ENCODE results near the gene NT5C1B. TPM values are rescaled to one million over a fixed set of nuclear protein-coding genes. Genes with fewer than 3 reads are reported as not detected.

Gene NT5C1B
- total and polyA plus RNA-seq, 4 donors: 0.02 to 0.63 TPM; not detected in 2

DNA sequence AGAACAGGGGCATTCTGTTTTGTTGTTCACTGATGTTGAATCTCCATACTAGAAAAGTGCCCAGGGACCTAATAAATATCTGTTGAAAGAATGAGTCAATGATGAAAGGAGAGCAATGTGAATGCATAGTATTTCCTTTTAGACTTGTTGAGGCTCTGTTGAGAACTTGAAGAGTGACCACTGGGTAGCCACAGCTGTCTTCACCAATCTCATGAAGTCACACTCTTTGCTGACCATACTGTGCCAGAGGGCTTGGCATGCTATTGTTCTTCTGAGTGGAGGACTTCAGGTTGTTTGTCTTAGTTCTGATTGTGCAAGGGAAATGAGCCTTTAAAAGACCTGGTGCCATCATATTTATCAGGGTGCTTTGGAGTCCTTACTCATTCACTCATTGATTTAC, 41.6 kb upstream of the NT5C1B start:
- no peaks in the 10 kb centered on the region for H3K4me1 ChIP-seq (ENCODE audit: control insufficient read depth in 4 of 4, insufficient read depth in 4 of 4, low read length in 3 of 4)
- no peak for DNase-seq (ENCODE audit: low spot score)
- no peak overlapping the region for H3K4me3 ChIP-seq (ENCODE audit: low read depth in 1 of 3, low read length in 3 of 3)
- no peaks in the 10 kb centered on the region for H3K27me3 ChIP-seq (ENCODE audit: control insufficient read depth in 4 of 4, insufficient read depth in 4 of 4, low read length in 3 of 4)
- no peak for TF ChIP-seq FOXA1 (IDR thresholded peaks at IDR 0.05)
- TF ChIP-seq, protein P1, sequence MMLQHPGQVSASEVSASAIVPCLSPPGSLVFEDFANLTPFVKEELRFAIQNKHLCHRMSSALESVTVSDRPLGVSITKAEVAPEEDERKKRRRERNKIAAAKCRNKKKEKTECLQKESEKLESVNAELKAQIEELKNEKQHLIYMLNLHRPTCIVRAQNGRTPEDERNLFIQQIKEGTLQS (IDR thresholded peaks at IDR 0.05): no peak
- TF ChIP-seq EGR1 (IDR thresholded peaks at IDR 0.05; ENCODE audit: low read depth in 2 of 2): no peak
- TF ChIP-seq SP1 (IDR thresholded peaks at IDR 0.05): no peak
- TF ChIP-seq JUND (IDR thresholded peaks at IDR 0.05): no peak
- no peak for TF ChIP-seq HNF4A (conservative IDR thresholded peaks at IDR 0.05)
- no peak for TF ChIP-seq HNF4G (IDR thresholded peaks at IDR 0.05)
- no peak for TF ChIP-seq YY1 (IDR thresholded peaks at IDR 0.05)
- TF ChIP-seq GABPA (IDR thresholded peaks at IDR 0.05 in 1 of 2, conservative IDR thresholded peaks at IDR 0.05 in 1 of 2): no peak
- no peak overlapping the region for H3K27ac ChIP-seq (ENCODE audit: low read depth in 1 of 2, low read length in 2 of 2)
- H3K9me3 ChIP-seq (ENCODE audit: control insufficient read depth in 4 of 4, low read length in 3 of 4): peaks cover 0 to under 1% (median 0%) of the 10 kb centered on the region in 4 donors
- H3K9ac ChIP-seq (ENCODE audit: low read depth in 1 of 2, low read length in 2 of 2): no peak overlapping the region
- no peaks in the 10 kb centered on the region for H3K36me3 ChIP-seq (ENCODE audit: control insufficient read depth in 4 of 4, insufficient read depth in 3 of 4, low read depth in 1 of 4, low read length in 3 of 4)

DNA sequence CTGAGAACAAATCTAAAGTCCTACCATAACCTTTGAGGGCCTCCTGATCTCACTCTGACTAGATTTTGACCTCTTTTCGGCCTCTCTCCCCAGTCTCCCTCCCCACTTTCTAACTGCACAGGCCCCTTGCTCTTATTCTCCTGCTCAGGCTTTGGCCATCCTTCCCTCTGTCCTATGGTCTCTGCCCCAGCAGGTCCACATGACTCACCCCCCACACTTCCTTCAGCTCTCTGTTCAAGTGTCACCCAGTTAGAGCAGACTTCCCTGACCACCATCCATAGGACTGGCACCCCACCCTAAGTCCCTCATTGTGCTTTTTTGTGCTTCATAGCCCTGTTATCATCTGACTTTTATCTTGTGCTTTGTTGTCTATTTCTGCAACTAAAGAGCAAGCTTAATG, 41.2 kb upstream of the NT5C1B start:
- H3K9ac ChIP-seq (ENCODE audit: low read depth in 1 of 2, low read length in 2 of 2): no peak overlapping the region
- H3K27ac ChIP-seq (ENCODE audit: low read depth in 1 of 2, low read length in 2 of 2): no peak overlapping the region
- no peaks in the 10 kb centered on the region for H3K4me1 ChIP-seq (ENCODE audit: control insufficient read depth in 4 of 4, insufficient read depth in 4 of 4, low read length in 3 of 4)
- H3K4me3 ChIP-seq (ENCODE audit: low read depth in 1 of 3, low read length in 3 of 3): no peak overlapping the region
- 91% methylated on average over 1 of the region's 1 CpG for WGBS
- DNase-seq (ENCODE audit: low spot score): no peak
- TF ChIP-seq, protein P2, sequence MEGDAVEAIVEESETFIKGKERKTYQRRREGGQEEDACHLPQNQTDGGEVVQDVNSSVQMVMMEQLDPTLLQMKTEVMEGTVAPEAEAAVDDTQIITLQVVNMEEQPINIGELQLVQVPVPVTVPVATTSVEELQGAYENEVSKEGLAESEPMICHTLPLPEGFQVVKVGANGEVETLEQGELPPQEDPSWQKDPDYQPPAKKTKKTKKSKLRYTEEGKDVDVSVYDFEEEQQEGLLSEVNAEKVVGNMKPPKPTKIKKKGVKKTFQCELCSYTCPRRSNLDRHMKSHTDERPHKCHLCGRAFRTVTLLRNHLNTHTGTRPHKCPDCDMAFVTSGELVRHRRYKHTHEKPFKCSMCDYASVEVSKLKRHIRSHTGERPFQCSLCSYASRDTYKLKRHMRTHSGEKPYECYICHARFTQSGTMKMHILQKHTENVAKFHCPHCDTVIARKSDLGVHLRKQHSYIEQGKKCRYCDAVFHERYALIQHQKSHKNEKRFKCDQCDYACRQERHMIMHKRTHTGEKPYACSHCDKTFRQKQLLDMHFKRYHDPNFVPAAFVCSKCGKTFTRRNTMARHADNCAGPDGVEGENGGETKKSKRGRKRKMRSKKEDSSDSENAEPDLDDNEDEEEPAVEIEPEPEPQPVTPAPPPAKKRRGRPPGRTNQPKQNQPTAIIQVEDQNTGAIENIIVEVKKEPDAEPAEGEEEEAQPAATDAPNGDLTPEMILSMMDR (IDR thresholded peaks at IDR 0.05; ENCODE audit: low read depth, low read length, missing input control): no peak
- no peak for TF ChIP-seq RXRA (IDR thresholded peaks at IDR 0.05)
- TF ChIP-seq, protein P3, sequence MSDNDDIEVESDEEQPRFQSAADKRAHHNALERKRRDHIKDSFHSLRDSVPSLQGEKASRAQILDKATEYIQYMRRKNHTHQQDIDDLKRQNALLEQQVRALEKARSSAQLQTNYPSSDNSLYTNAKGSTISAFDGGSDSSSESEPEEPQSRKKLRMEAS (IDR thresholded peaks at IDR 0.05): no peak
- TF ChIP-seq, protein P4, sequence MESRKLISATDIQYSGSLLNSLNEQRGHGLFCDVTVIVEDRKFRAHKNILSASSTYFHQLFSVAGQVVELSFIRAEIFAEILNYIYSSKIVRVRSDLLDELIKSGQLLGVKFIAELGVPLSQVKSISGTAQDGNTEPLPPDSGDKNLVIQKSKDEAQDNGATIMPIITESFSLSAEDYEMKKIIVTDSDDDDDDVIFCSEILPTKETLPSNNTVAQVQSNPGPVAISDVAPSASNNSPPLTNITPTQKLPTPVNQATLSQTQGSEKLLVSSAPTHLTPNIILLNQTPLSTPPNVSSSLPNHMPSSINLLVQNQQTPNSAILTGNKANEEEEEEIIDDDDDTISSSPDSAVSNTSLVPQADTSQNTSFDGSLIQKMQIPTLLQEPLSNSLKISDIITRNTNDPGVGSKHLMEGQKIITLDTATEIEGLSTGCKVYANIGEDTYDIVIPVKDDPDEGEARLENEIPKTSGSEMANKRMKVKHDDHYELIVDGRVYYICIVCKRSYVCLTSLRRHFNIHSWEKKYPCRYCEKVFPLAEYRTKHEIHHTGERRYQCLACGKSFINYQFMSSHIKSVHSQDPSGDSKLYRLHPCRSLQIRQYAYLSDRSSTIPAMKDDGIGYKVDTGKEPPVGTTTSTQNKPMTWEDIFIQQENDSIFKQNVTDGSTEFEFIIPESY (IDR thresholded peaks at IDR 0.05): no peak
- no peak for TF ChIP-seq FOXA1 (IDR thresholded peaks at IDR 0.05)
- no peaks in the 10 kb centered on the region for H3K27me3 ChIP-seq (ENCODE audit: control insufficient read depth in 4 of 4, insufficient read depth in 4 of 4, low read length in 3 of 4)
- no peaks in the 10 kb centered on the region for H3K36me3 ChIP-seq (ENCODE audit: control insufficient read depth in 4 of 4, insufficient read depth in 3 of 4, low read depth in 1 of 4, low read length in 3 of 4)
- no peaks in the 10 kb centered on the region for H3K9me3 ChIP-seq (ENCODE audit: control insufficient read depth in 4 of 4, low read length in 3 of 4)

DNA sequence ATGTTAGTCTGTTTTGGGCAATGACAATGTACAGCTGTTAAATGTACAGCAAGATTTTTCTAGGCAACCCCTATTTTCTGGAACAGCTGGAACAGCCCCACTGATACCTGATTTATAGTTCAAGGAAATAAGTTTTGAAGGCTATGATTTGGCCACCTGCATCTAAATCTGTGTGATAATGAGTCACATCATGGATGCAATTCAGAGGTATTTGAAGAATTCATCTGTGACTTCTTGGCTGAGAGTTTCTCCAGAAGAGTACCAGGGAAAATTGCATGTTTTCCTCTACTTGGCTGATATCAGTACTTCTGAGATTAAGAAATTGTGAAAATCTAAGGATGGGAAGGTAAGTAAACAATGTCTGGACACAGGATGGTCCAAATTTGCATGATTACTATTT, 40.7 kb upstream of the NT5C1B start:
- no peaks in the 10 kb centered on the region for H3K4me1 ChIP-seq (ENCODE audit: control insufficient read depth in 4 of 4, insufficient read depth in 4 of 4, low read length in 3 of 4)
- H3K27ac ChIP-seq (ENCODE audit: low read depth in 1 of 2, low read length in 2 of 2): no peak overlapping the region
- no peaks in the 10 kb centered on the region for H3K9me3 ChIP-seq (ENCODE audit: control insufficient read depth in 4 of 4, low read length in 3 of 4)
- H3K9ac ChIP-seq (ENCODE audit: low read depth in 1 of 2, low read length in 2 of 2): no peak overlapping the region
- H3K36me3 ChIP-seq (ENCODE audit: control insufficient read depth in 4 of 4, insufficient read depth in 3 of 4, low read depth in 1 of 4, low read length in 3 of 4): no peaks in the 10 kb centered on the region
- no peak overlapping the region for H3K4me3 ChIP-seq (ENCODE audit: low read depth in 1 of 3, low read length in 3 of 3)
- no peak for DNase-seq (ENCODE audit: low spot score)
- no peaks in the 10 kb centered on the region for H3K27me3 ChIP-seq (ENCODE audit: control insufficient read depth in 4 of 4, insufficient read depth in 4 of 4, low read length in 3 of 4)
- TF ChIP-seq NR2F2 (IDR thresholded peaks at IDR 0.05): no peak
- TF ChIP-seq, protein P5, sequence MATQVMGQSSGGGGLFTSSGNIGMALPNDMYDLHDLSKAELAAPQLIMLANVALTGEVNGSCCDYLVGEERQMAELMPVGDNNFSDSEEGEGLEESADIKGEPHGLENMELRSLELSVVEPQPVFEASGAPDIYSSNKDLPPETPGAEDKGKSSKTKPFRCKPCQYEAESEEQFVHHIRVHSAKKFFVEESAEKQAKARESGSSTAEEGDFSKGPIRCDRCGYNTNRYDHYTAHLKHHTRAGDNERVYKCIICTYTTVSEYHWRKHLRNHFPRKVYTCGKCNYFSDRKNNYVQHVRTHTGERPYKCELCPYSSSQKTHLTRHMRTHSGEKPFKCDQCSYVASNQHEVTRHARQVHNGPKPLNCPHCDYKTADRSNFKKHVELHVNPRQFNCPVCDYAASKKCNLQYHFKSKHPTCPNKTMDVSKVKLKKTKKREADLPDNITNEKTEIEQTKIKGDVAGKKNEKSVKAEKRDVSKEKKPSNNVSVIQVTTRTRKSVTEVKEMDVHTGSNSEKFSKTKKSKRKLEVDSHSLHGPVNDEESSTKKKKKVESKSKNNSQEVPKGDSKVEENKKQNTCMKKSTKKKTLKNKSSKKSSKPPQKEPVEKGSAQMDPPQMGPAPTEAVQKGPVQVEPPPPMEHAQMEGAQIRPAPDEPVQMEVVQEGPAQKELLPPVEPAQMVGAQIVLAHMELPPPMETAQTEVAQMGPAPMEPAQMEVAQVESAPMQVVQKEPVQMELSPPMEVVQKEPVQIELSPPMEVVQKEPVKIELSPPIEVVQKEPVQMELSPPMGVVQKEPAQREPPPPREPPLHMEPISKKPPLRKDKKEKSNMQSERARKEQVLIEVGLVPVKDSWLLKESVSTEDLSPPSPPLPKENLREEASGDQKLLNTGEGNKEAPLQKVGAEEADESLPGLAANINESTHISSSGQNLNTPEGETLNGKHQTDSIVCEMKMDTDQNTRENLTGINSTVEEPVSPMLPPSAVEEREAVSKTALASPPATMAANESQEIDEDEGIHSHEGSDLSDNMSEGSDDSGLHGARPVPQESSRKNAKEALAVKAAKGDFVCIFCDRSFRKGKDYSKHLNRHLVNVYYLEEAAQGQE (IDR thresholded peaks at IDR 0.05): no peak
- TF ChIP-seq, protein P4 (IDR thresholded peaks at IDR 0.05): no peak
- no peak for TF ChIP-seq HNF4A (conservative IDR thresholded peaks at IDR 0.05)
- TF ChIP-seq, protein P2 (IDR thresholded peaks at IDR 0.05; ENCODE audit: low read depth, low read length, missing input control): no peak
- TF ChIP-seq TAF1 (conservative IDR thresholded peaks at IDR 0.05): no peak
